ENCODE results near the gene SYT13.

GRCh38 chr11:45331839-45332238, 45.7 kb upstream of the SYT13 start:
- TF ChIP-seq CTCF (conservative IDR thresholded peaks at IDR 0.05; ENCODE audit: low read depth, low read length) (no peak), RAD21 (IDR thresholded peaks at IDR 0.05; ENCODE audit: low read length) (no peak), POLR2A (IDR thresholded peaks at IDR 0.05; ENCODE audit: low read depth, low read length) (no peak), BHLHE40 (IDR thresholded peaks at IDR 0.05; ENCODE audit: low read depth, low read length) (no peak), RFX5 (IDR thresholded peaks at IDR 0.05; ENCODE audit: low read depth, low read length) (no peak), CHD1 (IDR thresholded peaks at IDR 0.05; ENCODE audit: low read depth, low read length) (no peak), USF2 (IDR thresholded peaks at IDR 0.05; ENCODE audit: low read depth, low read length) (no peak), FOS (IDR thresholded peaks at IDR 0.05; ENCODE audit: low read depth, low read length) (no peak), ELK1 (IDR thresholded peaks at IDR 0.05; ENCODE audit: borderline replicate concordance, low read depth, low read length) (no peak), CEBPB (IDR thresholded peaks at IDR 0.05; ENCODE audit: low read depth, low read length) (no peak), NFE2L2 (IDR thresholded peaks at IDR 0.05; ENCODE audit: low read depth, low read length) (no peak), SMC3 (IDR thresholded peaks at IDR 0.05; ENCODE audit: low read depth, low read length) (no peak)
